ENCODE results near the gene MITD1. TPM values are rescaled to one million over a fixed set of nuclear protein-coding genes. Genes with fewer than 3 reads are reported as not detected.

The MITD1 gene
- polyA plus RNA-seq, 1 experiment, result 27.2 TPM

- CTCF ChIA-PET, result no interaction called here
- no peaks in the 10 kb centered on the region for H3K9me3 ChIP-seq (ENCODE audit: control insufficient read depth, insufficient read depth, low read length)
- no peak overlapping the region for H3K4me3 ChIP-seq (ENCODE audit: low read depth, low read length)
- DNase-seq (ENCODE audit: low read depth, low spot score), result no peak
- H3K27ac ChIP-seq (ENCODE audit: low read depth, low read length), result no peak overlapping the region
- POLR2A ChIA-PET, result no interaction called here
- no peaks in the 10 kb centered on the region for H3K27me3 ChIP-seq (ENCODE audit: control insufficient read depth, insufficient read depth, low read length)
- TF ChIP-seq, protein P1, sequence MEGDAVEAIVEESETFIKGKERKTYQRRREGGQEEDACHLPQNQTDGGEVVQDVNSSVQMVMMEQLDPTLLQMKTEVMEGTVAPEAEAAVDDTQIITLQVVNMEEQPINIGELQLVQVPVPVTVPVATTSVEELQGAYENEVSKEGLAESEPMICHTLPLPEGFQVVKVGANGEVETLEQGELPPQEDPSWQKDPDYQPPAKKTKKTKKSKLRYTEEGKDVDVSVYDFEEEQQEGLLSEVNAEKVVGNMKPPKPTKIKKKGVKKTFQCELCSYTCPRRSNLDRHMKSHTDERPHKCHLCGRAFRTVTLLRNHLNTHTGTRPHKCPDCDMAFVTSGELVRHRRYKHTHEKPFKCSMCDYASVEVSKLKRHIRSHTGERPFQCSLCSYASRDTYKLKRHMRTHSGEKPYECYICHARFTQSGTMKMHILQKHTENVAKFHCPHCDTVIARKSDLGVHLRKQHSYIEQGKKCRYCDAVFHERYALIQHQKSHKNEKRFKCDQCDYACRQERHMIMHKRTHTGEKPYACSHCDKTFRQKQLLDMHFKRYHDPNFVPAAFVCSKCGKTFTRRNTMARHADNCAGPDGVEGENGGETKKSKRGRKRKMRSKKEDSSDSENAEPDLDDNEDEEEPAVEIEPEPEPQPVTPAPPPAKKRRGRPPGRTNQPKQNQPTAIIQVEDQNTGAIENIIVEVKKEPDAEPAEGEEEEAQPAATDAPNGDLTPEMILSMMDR (IDR thresholded peaks at IDR 0.05; ENCODE audit: low read depth, low read length), result no peak
These were observed 7.5 kb upstream of the MITD1 start for GRCh38 chr2:99188357-99188756.

DNA sequence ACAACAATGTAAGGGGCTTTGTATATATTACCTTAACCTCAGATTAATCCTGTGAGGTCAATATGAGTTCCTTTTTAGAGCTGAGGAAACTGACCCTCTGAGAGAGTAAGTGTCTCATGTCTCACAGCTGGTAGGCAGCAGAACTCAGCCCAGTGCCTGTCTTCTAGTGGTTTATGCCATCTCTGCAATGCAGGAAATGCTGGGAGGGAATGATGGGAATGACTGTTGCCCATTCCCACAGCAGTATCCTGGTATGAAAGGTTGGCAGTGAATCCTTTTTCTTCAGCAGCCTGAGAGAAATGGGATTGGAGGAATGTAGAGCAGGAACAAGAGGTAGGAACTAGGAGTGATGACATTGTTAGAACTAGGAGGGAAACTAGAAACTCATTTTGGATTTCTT lies 6.2 kb upstream of the MITD1 start:
- ChIA-PET POLR2A (no interaction called here), CTCF (no interaction called here)
- no peak overlapping the region for H3K27ac ChIP-seq (ENCODE audit: low read depth, low read length)
- H3K4me3 ChIP-seq (ENCODE audit: low read depth, low read length), result no peak overlapping the region
- H3K9me3 ChIP-seq (ENCODE audit: control insufficient read depth, insufficient read depth, low read length), result no peaks in the 10 kb centered on the region
- DNase-seq (ENCODE audit: low read depth, low spot score), result no peak
- TF ChIP-seq, protein P1 (IDR thresholded peaks at IDR 0.05; ENCODE audit: low read depth, low read length), result no peak
- no peaks in the 10 kb centered on the region for H3K27me3 ChIP-seq (ENCODE audit: control insufficient read depth, insufficient read depth, low read length)

GRCh38 chr2:99184811-99185210 lies 4.0 kb upstream of the MITD1 start:
- CTCF ChIA-PET, result interaction anchor here (1.1 kb wide), 1 partner anchor 153 kb away, joined by 4 read pairs; the partner anchor contains the start of gene EIF5B
- Histone ChIP-seq H3K9me3 (ENCODE audit: control insufficient read depth, insufficient read depth, low read length) (no peaks in the 10 kb centered on the region), H3K4me3 (ENCODE audit: low read depth, low read length) (no peak overlapping the region), H3K27me3 (ENCODE audit: control insufficient read depth, insufficient read depth, low read length) (no peaks in the 10 kb centered on the region), H3K27ac (ENCODE audit: low read depth, low read length) (no peak overlapping the region)
- POLR2A ChIA-PET, result no interaction called here
- TF ChIP-seq, protein P1 (IDR thresholded peaks at IDR 0.05; ENCODE audit: low read depth, low read length), result no peak
- DNase-seq (ENCODE audit: low read depth, low spot score), result no peak

GRCh38 chr2:99183025-99183424 lies 2.2 kb upstream of the MITD1 start:
- CTCF ChIA-PET, result no interaction called here
- no peaks in the 10 kb centered on the region for H3K9me3 ChIP-seq (ENCODE audit: control insufficient read depth, insufficient read depth, low read length)
- no peaks in the 10 kb centered on the region for H3K27me3 ChIP-seq (ENCODE audit: control insufficient read depth, insufficient read depth, low read length)
- H3K4me3 ChIP-seq (ENCODE audit: low read depth, low read length), result no peak overlapping the region
- TF ChIP-seq, protein P1 (IDR thresholded peaks at IDR 0.05; ENCODE audit: low read depth, low read length), result no peak
- POLR2A ChIA-PET, result no interaction called here
- DNase-seq (ENCODE audit: low read depth, low spot score), result no peak
- H3K27ac ChIP-seq (ENCODE audit: low read depth, low read length), result no peak overlapping the region

DNA sequence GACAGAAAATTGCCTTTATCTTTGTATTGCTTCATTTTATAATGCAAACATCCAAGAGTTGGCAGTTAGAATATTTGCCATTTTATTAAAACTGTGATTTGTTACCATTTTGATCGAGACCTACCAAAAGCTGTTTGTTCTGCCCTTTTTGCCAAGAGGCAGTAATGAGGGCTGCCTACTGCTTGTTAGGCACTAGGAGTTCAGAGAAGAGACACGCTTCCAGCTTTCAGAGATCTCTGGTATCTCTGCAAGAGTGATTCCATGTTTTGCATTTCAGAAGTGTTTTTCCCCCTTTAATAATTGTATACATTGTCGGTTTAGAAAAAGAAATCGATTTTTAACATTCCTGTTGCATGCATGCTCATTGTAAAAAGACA lies 754 bp upstream of the MITD1 start:
- Histone ChIP-seq H3K4me3 (ENCODE audit: low read depth, low read length) (peak overlapping the region; percentile 99), H3K27ac (ENCODE audit: low read depth, low read length) (peak overlapping the region; percentile 58), H3K27me3 (ENCODE audit: control insufficient read depth, insufficient read depth, low read length) (no peaks in the 10 kb centered on the region), H3K9me3 (ENCODE audit: control insufficient read depth, insufficient read depth, low read length) (no peaks in the 10 kb centered on the region)
- ChIA-PET CTCF (interaction anchor here (0.7 to 2.8 kb wide), 3 partner anchors 155 to 1081 kb away, joined by 3 to 21 read pairs (median 3); partner anchors contain the start of genes EIF5B and TXNDC9), POLR2A (interaction anchor here (0.6 to 1.2 kb wide), 4 partner anchors 8 to 235 kb away, joined by 4 to 13 read pairs (median 6); partner anchors contain the start of gene TXNDC9)
- TF ChIP-seq, protein P1 (IDR thresholded peaks at IDR 0.05; ENCODE audit: low read depth, low read length), result no peak
- no peak for DNase-seq (ENCODE audit: low read depth, low spot score)
